Loucy (cell line): ENCODE measurements around the gene SULT4A1.

Source experiments
- H2AFZ ChIP-seq: fragments of 200-600 bp; sonication (generic); 2 replicates; pipeline ENCODE4 v1.6.0; 2016; ENCODE audit warnings: antibody characterized with exemption, mild to moderate bottlenecking, low read length, moderate library complexity
- H3F3A ChIP-seq: fragments of 200-600 bp; 2 replicates; pipeline ENCODE4 v1.6.0; 2016; ENCODE audit warnings: antibody characterized with exemption, low read depth, mild to moderate bottlenecking
- H3K27me3 ChIP-seq: fragments of 200-600 bp; sonication (generic); 2 replicates; pipeline ENCODE4 v1.6.1; 2014; ENCODE audit warnings: low read length, mild to moderate bottlenecking; ENCODE audit not compliant: insufficient read depth, poor library complexity, severe bottlenecking
- H3K36me3 ChIP-seq: fragments of 200-600 bp; sonication (generic); 2 replicates; pipeline ENCODE4 v1.6.1; 2016; ENCODE audit warnings: low read length; ENCODE audit not compliant: insufficient read depth
- H3K4me1 ChIP-seq: fragments of 200-600 bp; sonication (generic); 2 replicates; pipeline ENCODE4 v1.5.1; 2014; ENCODE audit warnings: low read length, mild to moderate bottlenecking; ENCODE audit not compliant: insufficient read depth, poor library complexity, severe bottlenecking
- H3K4me2 ChIP-seq: fragments of 200-600 bp; sonication (generic); 2 replicates; pipeline ENCODE4 v1.6.0; 2014; ENCODE audit warnings: antibody characterized with exemption, low read length, low read depth, mild to moderate bottlenecking; ENCODE audit not compliant: poor library complexity, severe bottlenecking
- H3K4me3 ChIP-seq: fragments of 200-600 bp; sonication (generic); 2 replicates; pipeline ENCODE4 v1.5.1; 2014; ENCODE audit warnings: low read length, mild to moderate bottlenecking, mixed read lengths; ENCODE audit not compliant: poor library complexity, severe bottlenecking
- H3K79me2 ChIP-seq: fragments of 200-600 bp; sonication (generic); 2 replicates; pipeline ENCODE4 v1.6.1; 2014; ENCODE audit warnings: low read length; ENCODE audit not compliant: insufficient read depth
- H3K9ac ChIP-seq: fragments of 200-600 bp; sonication (generic); 2 replicates; pipeline ENCODE4 v1.6.0; 2014; ENCODE audit warnings: mild to moderate bottlenecking, low read depth, low read length, moderate library complexity; ENCODE audit not compliant: poor library complexity, severe bottlenecking
- H3K9me2 ChIP-seq: fragments of 200-600 bp; sonication (generic); replicated peaks from 2 replicates; pipeline ENCODE4 v1.6.1; 2016; ENCODE audit warnings: low read depth, low read length, mixed read lengths
- H3K9me3 ChIP-seq: fragments of 200-600 bp; sonication (generic); 2 replicates; pipeline ENCODE4 v1.6.1; 2014; ENCODE audit warnings: mild to moderate bottlenecking, antibody characterized with exemption, low read length, low read depth; ENCODE audit not compliant: insufficient read depth
- H4K20me1 ChIP-seq: fragments of 200-600 bp; sonication (generic); 2 replicates; pipeline ENCODE4 v1.6.0; 2014; ENCODE audit warnings: antibody characterized with exemption, low read length, mild to moderate bottlenecking; ENCODE audit not compliant: insufficient read depth, poor library complexity, severe bottlenecking
- CTCF ChIP-seq: fragments of 200-600 bp; sonication (generic); conservative IDR thresholded peaks from 2 replicates; pipeline ENCODE4 v1.5.1; 2014; ENCODE audit warnings: mild to moderate bottlenecking, antibody characterized with exemption, low read length
- EZH2phosphoT487 ChIP-seq: fragments of 200-600 bp; IDR thresholded peaks from 2 replicates; pipeline ENCODE4 v1.6.1; 2018; ENCODE audit warnings: antibody characterized with exemption, mild to moderate bottlenecking, moderate library complexity, borderline replicate concordance

SULT4A1 gene

GRCh38 chr22:43862074-43862881, at the start of gene SULT4A1:
Gene SULT4A1 (minus strand): TSS chr22:43862513. CDS start chr22:43862382, 131 bp downstream.
- H3K79me2 ChIP-seq = no peaks in the 10 kb centered on the region
- no peaks in the 10 kb centered on the region for H3K27me3 ChIP-seq
- H3K36me3 ChIP-seq = no peaks in the 10 kb centered on the region
- no peak within 1 kb of the TSS for H3K9ac ChIP-seq
- no peaks in the 10 kb centered on the region for H3K4me1 ChIP-seq
- H2AFZ ChIP-seq = no peak within 1 kb of the TSS
- TF ChIP-seq EZH2phosphoT487 = no peak
- no peak for TF ChIP-seq CTCF
- H3K9me2 ChIP-seq = no peaks in the 10 kb centered on the region
- no peaks in the 10 kb centered on the region for H3F3A ChIP-seq
- H3K4me3 ChIP-seq = no peak within 1 kb of the TSS
- no peak within 1 kb of the TSS for H3K4me2 ChIP-seq
- no peaks in the 10 kb centered on the region for H4K20me1 ChIP-seq
- H3K9me3 ChIP-seq = no peaks in the 10 kb centered on the region

GRCh38 chr22:43911351-43911750, 49.0 kb upstream of the SULT4A1 start:
- Histone ChIP-seq H3K4me3 (no peak overlapping the region), H3K4me1 (no peaks in the 10 kb centered on the region), H3K27me3 (no peaks in the 10 kb centered on the region), H3K36me3 (no peaks in the 10 kb centered on the region), H2AFZ (no peak overlapping the region), H3K9me3 (no peaks in the 10 kb centered on the region; the same call in 1 of the 2 replicates), H4K20me1 (no peaks in the 10 kb centered on the region), H3K4me2 (no peak overlapping the region), H3K9me2 (no peaks in the 10 kb centered on the region), H3F3A (no peaks in the 10 kb centered on the region), H3K79me2 (no peaks in the 10 kb centered on the region), H3K9ac (no peak overlapping the region)
- no peak for TF ChIP-seq CTCF
- TF ChIP-seq EZH2phosphoT487 = no peak

GRCh38 chr22:43910178-43910695, 47.9 kb upstream of the SULT4A1 start:
- no peak overlapping the region for H3K4me2 ChIP-seq
- no peak overlapping the region for H3K9ac ChIP-seq
- no peaks in the 10 kb centered on the region for H3K9me2 ChIP-seq
- no peaks in the 10 kb centered on the region; the same call in 1 of the 2 replicates for H3K9me3 ChIP-seq
- H3K27me3 ChIP-seq = no peaks in the 10 kb centered on the region
- no peak overlapping the region for H2AFZ ChIP-seq
- H3K36me3 ChIP-seq = no peaks in the 10 kb centered on the region
- H3K4me3 ChIP-seq = no peak overlapping the region
- no peaks in the 10 kb centered on the region for H3F3A ChIP-seq
- no peaks in the 10 kb centered on the region for H3K79me2 ChIP-seq
- H4K20me1 ChIP-seq = no peaks in the 10 kb centered on the region
- no peaks in the 10 kb centered on the region for H3K4me1 ChIP-seq
- TF ChIP-seq CTCF (no peak), EZH2phosphoT487 (no peak)
